ENCODE results near the gene PCDH9.

- TF ChIP-seq EZH2phosphoT487 (IDR thresholded peaks at IDR 0.05; ENCODE audit: low read depth) = no peak
- no peak for TF ChIP-seq CTCF (IDR thresholded peaks at IDR 0.05; ENCODE audit: low read depth, low read length)
Measured at GRCh38 chr13:66952507-66952906, 277.6 kb downstream of the PCDH9 start.

Data from OCI-LY3 (cell line).